NT2/D1 (cell line): ENCODE data around the gene KCNC1.

ENCODE experiments used
- SUZ12 ChIP-seq: IDR thresholded peaks from 2 replicates; pipeline ENCODE4 v1.6.1; 2011; ENCODE audit not compliant: insufficient read length, insufficient read depth; ENCODE audit errors: extremely low read depth
- YY1 ChIP-seq: IDR thresholded peaks from 2 replicates; pipeline ENCODE4 v1.6.1; 2011; ENCODE audit not compliant: insufficient read length, insufficient read depth
- ZNF274 ChIP-seq: IDR thresholded peaks from 2 replicates; pipeline ENCODE4 v1.6.1; 2011; ENCODE audit warnings: mild to moderate bottlenecking, low read depth, low read length

DNA sequence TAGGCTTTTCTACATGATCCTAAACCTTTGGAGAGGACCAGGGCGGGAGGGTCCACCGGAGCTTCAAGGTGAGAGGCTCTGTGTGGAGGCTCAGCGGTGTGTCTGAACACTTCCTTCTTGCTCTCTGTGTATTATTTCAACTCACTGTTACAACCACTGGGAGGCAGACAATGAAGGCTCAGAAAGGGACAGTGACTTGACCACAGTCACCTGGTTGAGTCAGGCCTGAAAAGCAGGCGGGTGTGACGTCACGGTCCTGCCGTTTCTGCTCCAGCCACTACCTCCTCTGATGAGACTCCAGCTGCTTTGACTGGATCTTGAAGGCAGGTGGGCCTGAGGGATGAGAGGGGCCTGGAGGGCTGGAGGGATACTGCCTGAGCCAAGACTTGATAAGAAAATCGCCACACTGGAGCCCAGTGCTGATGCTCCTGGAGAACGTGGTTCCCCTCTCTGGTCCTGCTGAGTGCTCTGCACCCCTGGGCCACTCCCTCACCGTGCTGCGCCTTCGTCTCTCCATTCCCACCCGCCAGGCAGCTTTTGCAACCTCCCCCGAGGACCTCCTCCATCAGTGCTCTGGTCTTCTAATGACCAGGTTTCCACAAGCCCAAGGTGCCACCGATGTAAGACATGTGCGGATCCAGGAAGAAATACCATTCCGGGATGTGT, 27.9 kb downstream of the KCNC1 start:
- TF ChIP-seq YY1 (no peak), SUZ12 (no peak), ZNF274 (no peak)
